ENCODE measurements around the gene AGAP3.

The AGAP3 gene

DNA sequence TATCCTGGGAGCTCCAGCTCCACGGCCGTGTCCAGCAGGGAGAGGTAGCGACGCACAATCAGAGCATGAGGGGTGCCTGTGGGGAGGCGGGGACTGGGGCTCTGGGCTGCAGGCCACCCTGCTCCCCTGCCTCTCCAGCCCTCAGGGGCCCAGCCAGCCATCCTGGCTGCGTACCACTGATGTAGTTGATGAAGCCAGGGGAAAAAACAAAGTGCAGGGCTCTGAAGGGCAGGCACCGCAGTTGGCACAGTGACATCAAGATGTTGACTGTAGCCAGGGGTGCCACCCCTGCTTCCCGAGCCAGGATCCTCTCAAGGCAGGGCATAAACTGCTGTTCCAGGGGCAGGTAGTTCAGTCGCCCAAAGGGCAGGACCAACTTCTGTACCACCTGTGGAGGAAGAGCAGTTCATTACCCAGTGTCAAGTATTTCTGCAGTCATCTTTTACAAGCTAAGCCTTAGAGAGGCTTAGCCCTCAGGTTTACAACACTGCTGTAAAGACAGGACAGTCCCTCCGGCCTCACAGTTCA lies 8.5 kb upstream of the AGAP3 start:
- FAIRE-seq = no peak

DNA sequence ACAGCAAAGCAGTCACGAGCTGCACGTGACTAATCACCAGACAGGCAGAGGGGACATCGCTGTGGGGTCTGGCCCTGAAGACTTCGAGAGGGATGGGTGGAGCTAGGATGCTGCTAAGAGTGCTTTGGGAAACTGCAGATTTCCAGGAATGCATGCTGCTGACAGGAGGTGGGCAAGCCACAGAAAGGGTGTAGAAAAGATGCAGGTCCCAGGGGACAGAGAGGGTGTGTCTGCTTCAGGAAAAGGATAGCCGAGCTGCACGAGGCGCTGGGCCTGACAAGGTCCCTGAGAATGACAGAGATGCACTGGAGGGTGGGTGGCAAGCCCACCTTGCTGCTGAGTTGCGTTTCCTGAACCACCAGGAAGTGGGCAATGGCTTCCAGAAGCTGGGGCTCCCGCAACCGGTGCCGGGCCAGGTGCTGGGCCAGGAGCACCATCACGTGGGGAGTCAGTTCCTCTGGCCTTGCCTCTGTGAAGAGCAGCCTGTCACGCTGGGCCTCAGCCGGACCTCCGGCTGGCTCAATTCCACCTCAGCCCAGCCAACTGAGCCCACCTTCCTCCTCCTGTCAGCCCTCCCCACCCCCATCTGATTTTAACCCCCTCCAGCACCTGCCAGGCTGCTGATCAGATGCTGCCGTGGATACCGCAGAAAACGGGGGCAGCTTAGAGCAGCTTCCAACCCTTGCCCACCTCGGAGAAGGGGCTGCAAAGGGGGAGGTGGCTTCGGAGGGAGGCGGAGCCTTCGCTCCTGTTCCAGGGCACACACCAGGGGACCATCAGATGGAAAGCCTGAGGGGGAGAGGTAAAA lies 7.8 kb upstream of the AGAP3 start:
- FAIRE-seq = no peak
- no peak for DNase-seq (ENCODE audit: insufficient read length)
- no peak for TF ChIP-seq TAF1 (IDR thresholded peaks at IDR 0.05; ENCODE audit: borderline replicate concordance, low read depth, low read length)
- peak; percentile 21; the same call in 1 of the 2 replicates for TF ChIP-seq POLR2A (IDR thresholded peaks at IDR 0.05; ENCODE audit: low read depth, low read length)
- peak; percentile 52; the same call in 1 of the 2 replicates for TF ChIP-seq POLR2AphosphoS5 (IDR thresholded peaks at IDR 0.05; ENCODE audit: low read depth, low read length)

More for the DNA sequence above, 8.5 kb upstream of the AGAP3 start:
- no peak for DNase-seq (ENCODE audit: insufficient read length)
- TF ChIP-seq POLR2A (IDR thresholded peaks at IDR 0.05; ENCODE audit: low read depth, low read length) (no peak), POLR2AphosphoS5 (IDR thresholded peaks at IDR 0.05; ENCODE audit: low read depth, low read length) (no peak), TAF1 (IDR thresholded peaks at IDR 0.05; ENCODE audit: borderline replicate concordance, low read depth, low read length) (no peak)

DNA sequence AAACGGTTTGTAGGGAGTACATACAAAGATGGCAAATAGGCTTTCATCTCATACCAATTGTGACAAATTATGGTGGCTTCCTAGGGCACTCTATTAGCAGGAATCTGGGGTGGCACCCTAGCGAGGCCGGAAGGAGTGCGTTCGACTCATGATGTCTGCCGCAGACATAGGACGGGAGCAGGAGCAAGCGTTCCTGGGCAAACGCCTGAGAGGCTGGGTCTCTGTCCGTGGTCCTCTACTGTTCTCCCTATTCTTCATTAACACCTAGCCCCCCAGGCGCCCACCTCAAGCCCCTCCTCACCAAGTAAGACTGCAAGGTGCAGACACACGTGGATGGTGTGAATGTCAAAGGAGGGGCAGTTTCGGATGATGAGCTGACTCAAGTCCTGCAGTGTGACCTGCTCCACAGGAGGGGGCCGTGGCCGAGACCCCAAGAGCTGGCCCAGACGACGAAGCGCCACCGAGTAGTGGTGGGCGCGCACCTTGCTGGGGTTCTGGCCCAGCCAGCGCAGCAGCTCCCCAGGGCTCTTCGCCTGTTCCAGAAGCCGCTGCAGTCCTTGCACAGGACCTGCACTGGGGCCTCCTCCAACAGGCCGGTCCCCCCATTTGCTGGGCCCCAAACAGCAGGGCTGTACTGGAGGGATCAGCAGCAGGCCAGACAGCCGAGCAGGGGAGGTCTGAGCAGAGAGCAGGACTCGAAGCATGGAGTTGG lies 6.9 kb upstream of the AGAP3 start:
- FAIRE-seq (no peak), DNase-seq (ENCODE audit: insufficient read length) (no peak)
- TF ChIP-seq POLR2AphosphoS5 (IDR thresholded peaks at IDR 0.05; ENCODE audit: low read depth, low read length) = no peak
- no peak for TF ChIP-seq TAF1 (IDR thresholded peaks at IDR 0.05; ENCODE audit: borderline replicate concordance, low read depth, low read length)
- TF ChIP-seq POLR2A (IDR thresholded peaks at IDR 0.05; ENCODE audit: low read depth, low read length) = no peak; the same call in 1 of the 2 replicates

DNA sequence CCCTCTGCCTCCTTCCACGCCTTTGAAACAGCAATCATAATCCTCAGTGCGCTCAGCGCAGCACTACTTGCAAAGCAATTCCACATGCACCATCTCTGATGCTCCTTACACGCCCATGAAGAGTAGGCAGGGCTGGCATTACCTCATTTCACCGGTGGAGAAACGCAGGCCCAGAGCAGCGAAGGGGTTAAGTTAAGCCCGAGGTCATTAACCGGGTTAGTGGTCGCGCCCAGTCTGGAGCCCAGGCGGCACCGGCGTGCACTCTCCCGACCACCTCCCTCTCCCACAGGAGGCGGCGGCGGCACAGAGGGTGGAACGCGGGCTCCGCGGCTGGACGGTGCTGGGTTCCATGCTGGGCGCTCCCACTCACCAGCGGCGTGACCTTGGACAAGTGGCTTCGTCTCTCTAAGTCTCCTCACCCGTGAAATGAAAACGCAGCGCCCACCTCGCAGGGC lies 6.2 kb upstream of the AGAP3 start:
- no peak for FAIRE-seq

DNA sequence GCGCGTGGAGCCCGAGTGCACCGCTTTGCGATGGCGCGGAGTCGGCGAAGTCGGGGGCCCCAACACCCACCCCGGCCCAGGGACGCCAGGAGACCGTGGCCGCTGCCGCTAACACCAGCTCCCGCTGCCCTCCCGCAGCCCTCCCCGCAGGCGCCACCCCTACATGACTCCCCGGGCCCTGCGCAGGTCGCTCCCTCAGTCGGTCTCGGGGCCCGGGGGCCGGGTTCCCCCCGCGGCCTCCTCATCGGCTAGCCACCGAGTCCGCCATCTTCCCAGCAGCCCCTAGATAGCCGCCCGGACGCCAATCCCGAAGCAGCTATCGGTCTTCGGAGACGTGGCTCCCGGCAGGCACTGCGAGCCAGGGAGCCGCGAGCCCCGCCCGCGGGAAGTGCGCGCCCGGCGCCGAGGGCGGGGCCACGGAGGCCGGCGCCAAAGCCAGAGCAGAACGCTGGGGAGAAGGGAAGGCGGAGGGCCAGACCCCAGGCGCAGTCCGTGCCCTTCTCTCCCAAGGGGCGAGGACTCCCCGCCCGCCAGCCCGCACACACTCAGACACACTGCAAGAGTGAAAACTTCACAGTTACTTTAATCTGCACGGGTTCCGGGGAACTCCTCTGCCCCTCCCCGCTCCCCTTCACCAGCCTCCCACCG lies 5.6 kb upstream of the AGAP3 start, which contains the start of gene FASTK:
FASTK (minus strand) TSS at position 288 of the 648 bp plus-strand sequence; CDS start at position 245, 43 bp downstream.
- DNase-seq (ENCODE audit: insufficient read length) (peak; percentile 98), FAIRE-seq (peak; percentile 85)
- peak; percentile 87 for TF ChIP-seq TAF1 (IDR thresholded peaks at IDR 0.05; ENCODE audit: borderline replicate concordance, low read depth, low read length)
- TF ChIP-seq POLR2AphosphoS5 (IDR thresholded peaks at IDR 0.05; ENCODE audit: low read depth, low read length) = peak; percentile 62; the same call in 1 of the 2 replicates
- peak; percentile 84; the same call in 1 of the 2 replicates for TF ChIP-seq POLR2A (IDR thresholded peaks at IDR 0.05; ENCODE audit: low read depth, low read length)

More for the DNA sequence above, 6.2 kb upstream of the AGAP3 start:
- no peak for TF ChIP-seq POLR2AphosphoS5 (IDR thresholded peaks at IDR 0.05; ENCODE audit: low read depth, low read length)
- TF ChIP-seq POLR2A (IDR thresholded peaks at IDR 0.05; ENCODE audit: low read depth, low read length) = no peak
- TF ChIP-seq TAF1 (IDR thresholded peaks at IDR 0.05; ENCODE audit: borderline replicate concordance, low read depth, low read length) = no peak
- DNase-seq (ENCODE audit: insufficient read length) = no peak

DNA sequence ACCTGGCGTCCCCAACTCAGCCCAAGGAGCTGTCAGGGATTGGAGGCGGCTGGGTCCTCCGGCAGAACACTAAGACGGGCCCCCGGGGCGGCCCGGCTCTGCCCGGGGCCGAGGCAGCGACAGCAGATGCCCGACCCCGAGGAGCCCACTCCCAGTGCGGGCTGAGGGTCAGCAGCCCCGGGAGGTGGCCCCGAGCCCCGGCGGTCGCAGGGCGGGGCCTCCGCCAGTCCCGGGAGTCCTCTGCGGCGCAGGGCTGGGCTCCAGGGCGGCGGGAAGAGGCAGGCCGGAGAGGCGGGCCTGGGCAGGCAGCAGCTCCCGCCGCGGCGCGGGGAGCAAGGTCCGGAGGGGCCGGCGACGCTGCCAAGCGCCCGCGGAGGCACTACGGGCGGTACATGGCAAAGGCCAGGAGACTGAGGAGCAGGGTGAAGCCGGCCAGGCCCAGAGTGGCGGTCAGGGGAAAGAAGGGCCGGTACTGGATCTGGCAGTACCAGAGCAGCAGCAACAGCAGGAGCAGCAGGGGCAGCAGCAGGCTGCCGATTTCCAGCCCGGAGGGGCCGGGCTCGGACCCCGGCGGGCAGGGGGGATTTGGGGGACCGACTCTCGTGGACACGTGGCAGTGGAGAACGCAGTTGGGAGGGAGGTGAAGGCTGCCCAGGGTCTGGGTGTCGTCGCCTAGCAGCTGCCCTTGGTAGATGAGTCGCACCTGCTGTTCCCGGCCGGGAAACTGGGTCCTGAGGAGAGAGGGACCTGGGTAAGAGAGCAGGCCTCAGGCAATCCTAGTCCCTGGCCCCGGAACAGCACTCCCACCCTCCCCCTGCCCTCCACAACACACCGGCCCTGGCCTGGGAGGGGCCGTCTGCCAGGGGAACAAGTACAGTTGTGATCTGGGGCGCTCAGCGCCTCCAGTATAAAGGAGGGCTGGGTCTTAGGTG lies 4.8 kb upstream of the AGAP3 start:
- TF ChIP-seq TAF1 (IDR thresholded peaks at IDR 0.05; ENCODE audit: borderline replicate concordance, low read depth, low read length) (no peak), POLR2A (IDR thresholded peaks at IDR 0.05; ENCODE audit: low read depth, low read length) (no peak), POLR2AphosphoS5 (IDR thresholded peaks at IDR 0.05; ENCODE audit: low read depth, low read length) (no peak)
- DNase-seq (ENCODE audit: insufficient read length) = no peak
- FAIRE-seq = no peak

DNA sequence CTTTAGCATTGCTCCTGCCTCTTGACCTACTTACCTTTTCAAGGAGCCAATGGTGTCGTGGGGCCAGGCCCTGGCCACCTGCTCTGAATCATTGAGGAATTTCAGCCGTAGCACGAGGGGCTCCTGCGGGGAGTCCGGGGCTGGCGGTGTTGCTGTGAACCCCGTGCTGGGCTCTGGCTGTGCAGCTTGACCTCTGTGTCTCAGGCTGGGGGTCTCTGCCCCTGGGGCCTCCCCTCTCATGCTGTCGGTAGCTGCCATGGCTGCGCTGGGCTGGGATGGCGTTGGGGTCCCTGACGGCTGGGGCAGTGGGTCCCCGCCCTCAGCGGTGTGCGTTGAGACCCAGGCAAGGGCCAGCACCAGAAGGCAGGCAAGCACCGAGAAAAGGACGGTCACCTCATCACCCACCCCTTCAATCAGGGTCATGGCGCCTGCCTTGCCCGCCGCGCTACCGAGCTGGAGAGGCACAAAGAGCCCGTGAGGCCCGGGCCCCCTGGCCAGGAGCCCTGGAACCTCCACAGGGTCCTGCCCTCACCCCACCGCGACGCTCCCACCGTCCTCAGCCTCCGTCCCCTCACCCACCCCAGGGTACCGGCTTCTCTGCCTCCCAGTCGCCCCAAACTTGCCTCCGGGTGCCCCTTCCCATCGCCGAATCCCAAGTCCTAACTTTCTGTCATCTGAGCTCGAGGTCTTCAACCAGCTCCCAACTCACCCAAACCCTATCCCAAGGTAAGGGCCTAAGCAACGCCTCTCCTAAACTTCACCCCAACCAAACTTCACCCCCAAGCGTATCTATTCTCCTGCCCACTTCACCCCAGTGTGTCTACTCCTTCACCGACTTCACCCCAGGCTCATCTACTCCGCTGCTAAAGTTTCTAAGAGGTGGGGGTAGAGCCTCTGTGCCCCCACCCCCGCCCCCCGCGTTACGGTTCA lies 3.9 kb upstream of the AGAP3 start:
- no peak for TF ChIP-seq POLR2A (IDR thresholded peaks at IDR 0.05; ENCODE audit: low read depth, low read length)
- TF ChIP-seq TAF1 (IDR thresholded peaks at IDR 0.05; ENCODE audit: borderline replicate concordance, low read depth, low read length) = no peak
- no peak for TF ChIP-seq POLR2AphosphoS5 (IDR thresholded peaks at IDR 0.05; ENCODE audit: low read depth, low read length)
- FAIRE-seq (no peak), DNase-seq (ENCODE audit: insufficient read length) (no peak)

DNA sequence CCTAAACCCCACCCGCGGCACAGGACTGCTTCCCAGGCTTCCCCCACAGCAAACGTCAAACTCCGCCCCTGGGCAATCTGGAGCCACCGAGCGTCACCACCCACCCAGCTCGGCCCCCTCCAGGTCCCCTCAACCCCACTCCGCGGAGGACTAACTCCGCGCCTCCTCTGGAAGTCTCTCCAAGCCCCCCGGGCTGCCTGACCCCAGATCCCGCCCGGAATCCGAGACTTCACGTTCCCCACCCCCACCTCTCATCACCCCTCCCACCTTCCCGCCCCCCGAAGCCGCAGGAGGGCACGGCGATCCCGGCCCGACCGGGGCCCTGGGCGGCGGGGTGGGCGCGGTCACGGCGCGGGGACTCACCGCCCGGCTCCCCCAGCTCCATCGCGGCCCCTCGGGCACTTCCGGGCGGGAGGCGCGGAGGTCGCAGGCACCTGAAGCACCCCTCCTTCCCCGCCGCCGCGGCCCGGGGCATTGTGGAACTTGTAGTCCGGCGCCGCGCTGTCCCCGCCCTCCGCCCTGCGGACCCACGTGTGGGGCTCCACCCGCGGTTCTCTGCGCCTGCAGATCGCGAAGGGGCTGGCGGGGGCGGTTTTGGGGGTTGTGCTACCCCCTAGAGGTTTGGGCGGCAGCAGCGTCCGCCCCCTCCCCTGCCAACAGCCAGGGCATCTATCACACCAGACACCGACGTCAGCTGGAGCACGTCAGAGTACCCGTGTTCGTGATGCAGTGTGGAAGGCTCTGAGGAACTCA lies 3.0 kb upstream of the AGAP3 start, which contains the start of gene TMUB1:
TMUB1 (minus strand) TSS at position 423 of the 753 bp plus-strand sequence. CDS start 930 bp downstream, outside the sequence.
- peak; percentile 83 for DNase-seq (ENCODE audit: insufficient read length)
- TF ChIP-seq TAF1 (IDR thresholded peaks at IDR 0.05; ENCODE audit: borderline replicate concordance, low read depth, low read length) (no peak), POLR2AphosphoS5 (IDR thresholded peaks at IDR 0.05; ENCODE audit: low read depth, low read length) (no peak), POLR2A (IDR thresholded peaks at IDR 0.05; ENCODE audit: low read depth, low read length) (no peak; the same call in 1 of the 2 replicates)
- peak; percentile 77 for FAIRE-seq

Measured in GM12892 (cell line).